ENCODE data around the gene ROMO1.
"Not testable (repeated sequence)": the region's sequence is repeated elsewhere in the genome, so short reads cannot be mapped to it uniquely, and the experiment has no call there.

ROMO1 gene

DNA sequence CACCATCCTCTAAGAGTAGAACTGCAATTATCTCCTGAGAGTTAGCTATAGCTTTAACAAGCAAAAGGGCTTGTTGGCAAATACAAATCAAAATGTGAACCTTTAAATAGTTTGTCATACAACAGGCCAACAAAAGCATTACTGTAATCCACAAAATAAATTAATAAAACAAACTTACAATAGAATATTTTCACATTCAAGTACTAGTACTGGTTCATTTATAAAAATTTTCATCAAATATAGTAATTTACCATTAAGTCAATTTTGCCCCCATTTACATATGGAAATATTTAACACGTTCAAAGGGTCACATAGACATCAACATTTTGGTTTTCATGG, 33.4 kb downstream of the ROMO1 start:
- no peak for DNase-seq

DNA sequence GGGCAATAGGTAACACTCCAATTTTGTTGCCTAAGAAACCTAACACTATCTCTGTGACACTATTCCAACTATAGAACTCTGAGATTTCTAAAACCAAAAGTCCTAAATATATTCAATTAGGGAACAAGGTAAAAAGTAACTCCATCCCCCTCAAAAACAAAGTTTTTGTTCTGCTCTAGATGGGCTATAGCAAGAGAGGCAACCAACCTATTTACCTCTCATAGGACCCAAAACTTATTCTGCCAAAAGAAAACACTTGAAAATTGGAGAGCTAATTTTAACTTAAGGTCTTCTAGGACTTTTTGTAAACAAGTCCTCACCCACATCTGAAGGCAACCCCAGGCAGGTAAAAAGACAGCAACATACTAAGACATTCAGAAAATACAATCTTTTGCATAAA, 35.2 kb downstream of the ROMO1 start:
- DNase-seq, result no peak

DNA sequence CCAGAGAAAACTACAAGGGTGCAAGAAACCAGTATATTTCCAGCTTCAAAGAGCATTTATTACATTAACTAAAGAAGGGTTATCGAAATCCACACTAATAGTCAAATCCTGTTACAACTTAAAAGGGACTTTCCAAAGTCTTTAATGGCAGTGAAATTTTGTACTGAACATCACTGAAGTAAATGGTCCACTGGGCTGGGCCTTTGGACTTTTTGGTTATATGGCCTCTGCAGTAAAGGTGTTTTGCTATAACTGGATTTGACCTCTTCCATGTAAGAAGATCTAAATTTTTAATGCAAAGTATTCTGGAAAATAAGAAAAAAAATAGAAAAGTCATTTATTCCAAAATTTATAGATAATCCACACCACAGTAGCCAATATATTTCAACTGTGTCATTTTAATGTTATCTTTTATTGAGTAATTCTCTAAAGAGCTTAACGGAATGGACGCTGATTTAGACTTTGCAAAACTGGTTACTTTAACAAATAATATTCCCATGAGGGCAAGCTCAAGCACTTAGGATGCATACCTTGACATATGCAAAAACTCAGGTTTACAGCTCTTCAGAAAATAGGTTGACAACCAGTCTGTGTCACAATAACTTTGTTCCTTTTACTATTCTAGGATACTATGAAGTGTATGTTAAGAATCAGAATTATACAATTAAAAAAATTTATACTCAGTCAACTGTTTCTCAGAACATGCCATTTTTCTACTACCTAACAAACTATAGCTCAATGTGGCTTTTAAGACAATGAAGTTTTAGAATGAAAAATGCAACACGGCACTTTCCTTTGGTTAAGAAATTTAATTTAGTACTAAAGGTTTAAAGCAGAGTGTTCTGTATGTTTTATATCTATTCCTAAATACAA, 35.8 kb downstream of the ROMO1 start:
- no peak for DNase-seq

DNA sequence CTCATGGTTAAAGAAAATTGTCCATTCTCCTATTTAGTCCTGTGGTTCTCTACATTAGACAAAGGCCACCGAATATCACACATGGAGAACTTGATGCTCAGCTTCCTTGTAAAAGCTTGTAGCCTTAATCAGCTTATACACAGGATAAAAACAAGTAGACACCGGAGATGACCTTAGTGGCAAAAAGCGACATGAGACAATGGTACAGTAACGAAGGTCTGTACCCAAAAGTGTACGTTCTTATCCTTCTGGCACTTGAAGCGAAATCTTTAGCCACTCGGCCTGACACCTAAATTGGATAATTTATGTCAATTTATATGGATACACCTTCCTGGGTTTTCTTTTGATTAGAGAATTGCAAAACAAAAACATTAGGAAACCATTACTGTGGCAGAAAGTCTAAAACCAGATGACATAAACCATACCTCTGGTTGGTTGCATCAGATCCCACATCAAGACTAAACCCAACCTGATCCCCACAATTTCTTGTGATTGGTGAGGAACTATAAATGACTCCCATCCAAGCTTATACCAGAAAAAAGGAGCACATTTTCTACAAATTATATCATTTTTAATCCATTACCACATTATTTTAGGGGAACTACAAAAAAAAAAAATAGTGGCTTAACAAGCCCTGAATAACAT, 36.7 kb downstream of the ROMO1 start:
- DNase-seq, result no peak

DNA sequence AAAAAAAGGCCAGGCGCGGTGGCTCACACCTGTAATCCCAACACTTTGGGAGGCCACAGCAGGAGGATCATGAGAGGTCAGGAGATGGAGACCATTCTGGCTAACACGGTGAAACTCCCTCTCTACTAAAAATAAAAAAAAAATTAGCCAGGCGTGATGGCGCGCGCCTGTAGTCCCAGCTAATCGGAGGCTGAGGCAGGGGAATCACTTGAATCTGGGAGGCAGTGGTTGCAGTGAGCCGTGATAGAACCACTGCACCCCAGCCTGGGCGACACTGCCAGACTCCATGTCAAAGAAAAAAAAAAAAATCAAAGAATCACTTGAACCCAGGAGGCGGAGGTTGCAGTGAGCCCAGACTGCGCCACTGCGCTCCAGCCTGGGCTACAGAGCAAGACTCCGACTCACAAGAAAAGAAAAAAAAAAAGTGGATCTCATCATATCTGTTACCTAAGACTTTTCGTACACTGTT, 38.7 kb downstream of the ROMO1 start:
- no peak for DNase-seq

DNA sequence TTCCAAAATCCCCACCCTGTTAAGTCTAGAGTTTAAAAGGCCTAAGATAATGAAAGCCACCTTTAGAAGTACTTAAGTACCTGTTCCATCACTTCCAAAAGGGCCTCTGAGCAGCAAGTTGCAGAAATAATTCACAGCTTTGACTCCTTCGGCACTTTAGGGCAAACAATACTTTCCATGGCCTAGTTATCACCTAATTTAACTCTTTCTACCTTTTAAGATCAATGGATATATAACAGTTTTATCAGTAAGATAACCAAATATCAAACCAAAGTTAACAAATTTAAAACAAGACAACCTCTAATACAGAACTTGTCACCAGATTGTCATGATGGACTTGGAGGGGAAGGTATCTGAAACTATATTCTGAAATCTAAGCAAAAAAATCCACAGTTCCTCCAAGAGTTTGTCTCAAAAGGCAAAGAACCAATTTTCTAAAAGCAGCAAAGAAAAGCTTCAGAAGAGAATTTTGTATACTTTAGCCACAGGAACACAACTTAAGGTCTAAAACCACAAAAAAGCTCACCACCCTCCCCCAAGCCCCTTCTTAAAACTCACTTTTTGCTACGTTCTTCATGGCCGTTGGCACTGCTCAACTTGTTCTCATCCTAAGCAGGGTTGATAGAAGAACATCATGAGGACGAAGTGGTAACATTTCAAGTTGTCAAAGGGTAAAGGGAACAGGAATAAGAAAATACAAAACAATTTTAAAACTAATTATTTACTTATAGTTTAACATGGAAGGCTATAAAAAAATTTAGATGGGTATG, 39.4 kb downstream of the ROMO1 start:
- no peak for DNase-seq

DNA sequence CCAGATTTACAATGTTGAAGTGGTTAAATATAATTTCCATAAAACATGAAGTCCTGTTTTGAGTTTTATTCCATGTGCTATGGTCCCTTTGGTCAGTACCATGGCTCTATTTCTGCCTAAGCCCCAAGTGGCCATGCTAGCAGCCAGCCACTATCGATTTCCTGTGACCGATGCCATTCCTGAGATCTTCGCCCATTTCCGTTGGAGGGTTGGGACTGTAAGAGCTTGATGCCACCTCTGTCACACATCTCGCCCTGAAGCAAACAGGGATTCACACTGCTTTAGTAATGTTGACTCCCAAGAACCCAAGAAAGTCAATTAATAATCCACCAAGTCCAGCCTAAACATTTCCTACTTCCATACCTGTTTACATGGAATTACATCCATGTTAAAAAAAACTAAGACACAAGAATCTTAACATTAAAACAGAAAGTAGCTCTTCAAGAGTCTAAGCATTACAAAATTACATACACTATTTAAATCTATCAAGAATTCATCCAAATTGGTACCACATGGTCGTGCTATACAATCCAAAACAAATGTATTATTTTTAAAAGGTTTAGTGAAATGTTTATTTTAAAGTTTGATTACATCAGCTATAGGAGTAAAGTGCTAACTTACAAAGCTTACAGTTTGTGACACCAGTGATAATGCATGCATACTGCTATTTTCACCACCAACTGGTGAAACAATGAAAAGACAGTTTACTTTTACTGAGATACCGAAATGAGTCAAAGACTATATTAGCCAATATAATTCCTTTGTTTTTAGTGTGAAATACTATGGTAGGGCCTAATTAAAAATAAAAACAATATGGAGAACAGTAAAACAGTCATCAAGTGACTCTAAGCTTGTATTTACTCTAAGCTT, 40.3 kb downstream of the ROMO1 start:
- DNase-seq, result no peak

DNA sequence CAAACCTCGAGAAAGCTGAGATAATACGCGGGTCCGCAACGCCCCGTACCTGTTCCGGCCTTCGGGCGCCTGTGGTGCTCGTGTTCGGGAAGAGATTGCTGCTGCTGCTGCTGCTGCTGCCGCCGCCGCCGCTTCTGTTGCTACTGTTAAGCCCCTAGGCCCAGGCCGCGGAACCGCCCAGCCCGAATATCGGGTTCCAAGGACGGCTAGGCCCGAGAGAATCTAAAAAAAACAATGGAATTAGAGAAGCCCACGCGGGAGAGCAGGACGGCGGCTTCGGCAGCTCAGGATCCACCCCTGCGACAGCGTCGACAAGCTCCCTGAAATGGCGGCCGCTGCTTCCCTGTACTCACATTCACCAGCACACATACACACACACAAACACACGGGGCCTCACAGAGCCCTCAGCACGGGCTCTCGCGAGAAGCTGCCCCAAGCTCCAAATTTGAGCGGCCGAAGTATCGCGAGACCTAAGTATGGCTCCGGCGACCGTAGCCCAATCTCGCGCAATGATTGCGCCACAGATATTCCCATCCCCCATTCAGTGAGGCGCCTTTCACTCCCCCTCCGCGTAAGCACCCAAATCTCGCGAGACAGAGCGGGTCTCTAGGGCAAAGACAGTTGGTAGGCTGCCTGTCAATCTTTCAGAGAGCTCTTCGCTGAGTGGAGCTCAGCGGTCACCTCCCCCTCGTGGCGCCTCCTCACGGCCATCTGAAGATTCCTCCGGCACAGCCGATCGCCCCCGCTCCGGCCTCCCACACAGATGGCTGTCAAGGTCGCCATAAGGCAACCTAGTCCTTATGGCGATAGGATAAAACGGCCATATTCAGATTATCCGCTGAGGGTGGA, 42.9 kb downstream of the ROMO1 start, which contains the start of gene RBM39:
RBM39 (minus strand) TSS at position 369 of the 849 bp plus-strand sequence. CDS start 1,386 bp downstream, outside the sequence.
- DNase-seq, result peak; percentile 99

DNA sequence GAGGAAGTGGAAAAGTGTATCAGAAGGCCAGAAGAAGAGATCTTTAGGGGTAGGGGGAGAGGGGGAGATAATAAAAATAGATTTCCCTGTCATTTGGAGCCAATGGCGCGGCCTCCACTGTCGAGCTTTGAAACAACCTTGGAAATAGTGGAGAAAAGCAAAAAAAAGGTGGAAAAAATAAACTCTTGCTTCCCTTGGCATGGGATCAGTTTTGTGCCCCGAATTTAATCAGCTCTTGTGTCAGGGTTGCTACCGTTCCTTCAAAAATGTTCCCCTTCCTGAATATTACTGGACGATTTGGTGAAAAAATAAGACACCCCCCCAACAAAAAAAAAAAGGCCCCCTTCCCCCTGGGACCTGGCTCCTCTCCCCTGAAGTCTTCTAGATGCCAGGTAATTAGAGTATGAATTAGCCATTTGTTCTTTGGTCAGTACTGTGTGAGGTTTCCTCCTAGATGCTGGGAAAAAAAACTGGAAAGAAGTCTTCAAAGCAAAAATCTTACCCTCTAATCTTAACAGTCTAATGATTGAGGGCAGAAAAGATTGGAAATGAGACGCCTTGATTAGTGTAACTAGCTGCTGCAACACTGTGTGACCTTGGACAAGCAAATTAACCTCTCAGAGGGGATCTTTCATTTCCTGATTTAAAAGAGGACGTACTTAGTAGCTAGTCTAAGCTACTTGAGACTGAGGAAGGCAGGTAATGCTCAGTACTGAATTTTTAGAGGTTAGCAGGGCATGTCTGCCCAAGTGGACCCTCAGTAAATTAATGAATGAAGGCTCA, 43.7 kb downstream of the ROMO1 start:
- no peak for DNase-seq

DNA sequence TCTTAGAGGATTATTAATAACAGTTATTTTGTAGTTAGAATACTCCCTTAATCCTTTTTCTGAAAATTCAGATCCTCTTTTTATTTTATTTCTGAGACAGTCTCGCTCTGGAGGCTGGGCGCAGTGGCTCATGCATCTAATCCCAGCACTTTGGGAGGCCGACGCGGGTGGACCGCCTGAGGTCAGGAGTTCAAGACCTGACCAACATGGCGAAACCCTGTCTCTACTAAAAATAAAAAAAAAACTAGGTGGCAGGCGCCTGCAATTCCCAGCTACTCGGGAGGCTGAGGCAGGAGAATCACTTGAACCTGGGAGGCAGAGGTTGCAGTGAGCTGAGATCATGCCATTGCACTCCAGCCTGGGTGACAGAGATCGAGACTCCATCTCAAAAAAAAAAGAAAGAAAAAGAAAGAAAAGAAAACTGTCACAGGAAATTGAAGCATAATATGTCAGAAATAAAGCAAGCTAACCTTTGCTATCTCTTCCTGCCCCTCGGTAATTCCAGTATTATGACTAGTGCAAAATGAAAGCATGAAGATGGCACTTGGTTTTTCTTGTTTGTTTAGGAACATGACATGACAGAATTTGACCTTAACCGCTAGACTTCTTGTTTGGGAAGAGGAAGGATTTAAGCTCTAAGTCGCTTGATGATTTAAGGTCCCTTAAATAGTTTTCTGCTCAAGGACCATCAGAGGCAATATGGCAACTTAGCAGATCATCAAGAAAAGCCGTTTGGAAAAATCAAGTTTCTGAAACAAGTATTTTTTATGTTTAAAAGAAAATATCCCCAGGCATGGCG, 44.7 kb downstream of the ROMO1 start:
- no peak for DNase-seq

DNA sequence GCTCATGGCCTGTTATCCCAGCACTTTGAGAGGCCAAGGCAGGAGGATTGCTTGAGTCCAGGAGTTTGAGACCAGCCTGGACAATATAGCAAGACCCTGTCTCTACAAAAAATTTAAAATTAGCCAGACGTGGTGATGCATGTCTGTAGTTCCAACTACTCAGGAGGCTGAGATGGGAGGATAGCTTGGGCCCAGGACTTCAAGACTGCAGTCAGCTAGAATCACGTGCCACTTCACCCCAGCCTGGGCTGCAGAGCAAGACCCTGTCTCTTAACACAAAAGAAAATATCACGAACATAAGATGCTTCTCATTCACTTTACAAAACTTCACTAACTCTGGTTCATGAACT, 45.3 kb downstream of the ROMO1 start:
- not testable (repeated sequence) for DNase-seq

Measured in activated naive CD4-positive, alpha-beta T cell treated with anti-CD3 and anti-CD28 coated beads, Interleukin-2, amount 50 U/mL, for 16 hours (primary cell).